Measurements from ENCODE around the gene PIEZO2.

Gene PIEZO2

DNA sequence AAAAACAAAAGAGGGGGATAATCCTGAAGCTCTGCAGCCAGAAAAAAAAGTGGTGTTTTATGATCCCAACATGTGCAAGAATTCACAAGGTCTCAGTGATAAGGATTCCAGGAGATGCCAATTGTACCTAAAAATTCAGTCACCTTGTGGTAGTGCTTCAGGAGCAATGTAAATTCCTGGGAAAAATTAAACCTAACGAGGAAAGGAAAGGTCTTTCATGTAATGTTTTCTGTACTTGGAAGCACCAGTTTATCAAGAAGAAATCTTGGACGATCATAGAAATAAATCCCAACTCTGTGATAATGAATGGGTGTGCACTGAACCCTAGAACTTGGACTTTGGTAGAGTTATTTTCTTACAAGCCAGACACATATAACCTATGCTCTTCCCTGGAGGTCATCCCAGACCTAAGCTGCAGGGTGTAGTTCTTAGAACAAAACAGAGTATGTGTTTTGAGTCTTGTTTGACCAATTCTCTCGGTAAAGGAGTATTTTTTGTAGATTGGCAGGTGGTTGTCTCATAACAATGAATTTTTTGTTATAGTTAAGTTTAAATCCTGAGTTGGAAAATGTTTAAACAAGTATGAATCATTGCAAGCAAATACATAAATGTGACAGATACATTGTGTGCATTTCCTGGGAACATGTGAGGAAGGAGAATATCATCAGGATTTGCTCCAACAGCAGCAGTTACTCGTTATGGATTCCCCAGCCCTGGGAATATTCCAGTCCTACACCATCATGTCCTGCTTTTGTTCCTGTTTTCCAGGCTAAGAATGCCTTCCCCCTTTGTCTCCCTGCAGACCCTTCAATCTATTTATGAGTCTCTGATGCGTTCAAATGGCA is 399.0 kb downstream of the PIEZO2 start:
- TF ChIP-seq, protein P1, sequence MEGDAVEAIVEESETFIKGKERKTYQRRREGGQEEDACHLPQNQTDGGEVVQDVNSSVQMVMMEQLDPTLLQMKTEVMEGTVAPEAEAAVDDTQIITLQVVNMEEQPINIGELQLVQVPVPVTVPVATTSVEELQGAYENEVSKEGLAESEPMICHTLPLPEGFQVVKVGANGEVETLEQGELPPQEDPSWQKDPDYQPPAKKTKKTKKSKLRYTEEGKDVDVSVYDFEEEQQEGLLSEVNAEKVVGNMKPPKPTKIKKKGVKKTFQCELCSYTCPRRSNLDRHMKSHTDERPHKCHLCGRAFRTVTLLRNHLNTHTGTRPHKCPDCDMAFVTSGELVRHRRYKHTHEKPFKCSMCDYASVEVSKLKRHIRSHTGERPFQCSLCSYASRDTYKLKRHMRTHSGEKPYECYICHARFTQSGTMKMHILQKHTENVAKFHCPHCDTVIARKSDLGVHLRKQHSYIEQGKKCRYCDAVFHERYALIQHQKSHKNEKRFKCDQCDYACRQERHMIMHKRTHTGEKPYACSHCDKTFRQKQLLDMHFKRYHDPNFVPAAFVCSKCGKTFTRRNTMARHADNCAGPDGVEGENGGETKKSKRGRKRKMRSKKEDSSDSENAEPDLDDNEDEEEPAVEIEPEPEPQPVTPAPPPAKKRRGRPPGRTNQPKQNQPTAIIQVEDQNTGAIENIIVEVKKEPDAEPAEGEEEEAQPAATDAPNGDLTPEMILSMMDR (IDR thresholded peaks at IDR 0.05; ENCODE audit: insufficient read depth, low read depth, low read length, missing control alignments) = no peak
- no peak for DNase-seq (ENCODE audit: low read depth)
- H3K4me3 ChIP-seq (ENCODE audit: low read length) = no peak overlapping the region

DNA sequence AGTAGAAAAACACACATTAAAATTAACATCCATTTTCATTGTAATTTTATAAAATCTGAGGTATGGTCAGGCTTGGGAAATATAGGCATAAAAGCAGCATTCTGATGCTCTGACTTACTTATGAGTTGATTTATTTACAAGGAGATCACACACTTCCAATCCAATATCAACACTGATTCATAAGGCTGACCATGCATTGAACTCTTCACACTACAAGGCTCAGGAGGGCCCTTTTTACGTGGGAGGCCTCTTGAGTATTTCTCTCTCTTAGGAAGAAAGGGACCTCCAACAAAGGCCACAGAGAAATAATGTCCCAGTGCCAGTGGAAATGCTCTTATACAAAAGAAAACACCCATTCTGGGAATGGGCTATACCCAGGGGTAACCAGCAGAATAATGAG is 400.7 kb downstream of the PIEZO2 start:
- TF ChIP-seq, protein P1 (IDR thresholded peaks at IDR 0.05; ENCODE audit: insufficient read depth, low read depth, low read length, missing control alignments) = no peak
- no peak for DNase-seq (ENCODE audit: low read depth)
- H3K4me3 ChIP-seq (ENCODE audit: low read length) = no peak overlapping the region

DNA sequence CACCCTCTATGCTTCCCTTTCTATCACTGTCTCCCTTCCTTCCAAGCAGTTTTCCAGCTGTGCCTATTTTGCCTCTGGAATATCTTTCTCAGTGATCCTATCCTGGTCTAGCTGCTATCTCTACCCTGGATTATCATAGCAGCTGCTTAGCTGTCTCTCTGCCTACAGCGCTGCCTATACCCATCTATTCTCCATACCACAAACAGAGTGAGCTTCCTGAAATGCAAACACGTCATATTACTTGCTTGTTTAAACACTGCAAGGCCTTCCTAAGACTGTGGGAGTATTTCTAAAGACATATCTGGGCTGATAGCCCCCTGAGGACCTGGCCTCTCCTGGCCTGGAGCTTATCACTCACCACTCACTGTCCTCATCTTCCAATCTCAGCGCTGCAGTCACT is 403.4 kb downstream of the PIEZO2 start:
- no peak for DNase-seq (ENCODE audit: low read depth)
- no peak overlapping the region for H3K4me3 ChIP-seq (ENCODE audit: low read length)
- TF ChIP-seq, protein P1 (IDR thresholded peaks at IDR 0.05; ENCODE audit: insufficient read depth, low read depth, low read length, missing control alignments) = no peak

DNA sequence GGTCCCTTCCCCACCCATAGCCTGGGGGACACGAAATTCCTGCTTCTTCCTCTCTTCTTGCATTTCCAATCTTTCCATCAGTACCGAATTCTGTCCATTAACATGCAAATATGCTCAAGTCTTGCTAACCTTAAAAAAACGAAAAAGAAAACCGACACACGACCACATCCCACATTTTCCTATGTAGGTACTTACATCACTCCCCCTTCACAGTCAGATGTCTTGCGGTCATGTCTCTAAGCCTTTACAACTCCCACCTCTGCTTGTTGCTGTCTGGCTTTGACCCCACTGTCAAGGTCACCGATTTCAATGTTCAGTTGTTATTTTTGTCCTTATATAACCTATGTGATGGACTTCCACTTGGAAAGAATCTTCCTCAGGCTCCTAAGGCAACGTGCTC is 404.1 kb downstream of the PIEZO2 start:
- TF ChIP-seq, protein P1 (IDR thresholded peaks at IDR 0.05; ENCODE audit: insufficient read depth, low read depth, low read length, missing control alignments) = no peak
- DNase-seq (ENCODE audit: low read depth) = no peak
- H3K4me3 ChIP-seq (ENCODE audit: low read length) = no peak overlapping the region

DNA sequence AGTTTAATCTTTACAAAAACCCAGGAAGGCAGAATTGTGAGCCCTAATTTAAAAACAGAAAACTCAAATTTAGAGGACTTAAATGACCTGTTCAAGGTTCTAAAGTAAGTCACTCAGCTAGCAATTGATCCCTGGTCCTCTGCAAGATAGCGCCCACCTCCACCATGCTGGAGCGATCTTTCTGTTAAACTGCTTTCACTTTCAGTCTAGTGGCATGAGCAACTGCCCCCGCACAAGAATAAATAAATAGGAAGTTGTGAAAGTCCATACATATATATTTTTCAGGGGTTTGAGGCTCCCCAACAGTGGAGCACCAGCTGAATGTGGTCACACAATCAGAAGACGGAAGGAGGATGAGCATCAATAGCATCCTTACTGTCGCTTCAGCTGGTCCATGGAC is 405.6 kb downstream of the PIEZO2 start:
- H3K4me3 ChIP-seq (ENCODE audit: low read length) = no peak overlapping the region
- DNase-seq (ENCODE audit: low read depth) = no peak
- TF ChIP-seq, protein P1 (IDR thresholded peaks at IDR 0.05; ENCODE audit: insufficient read depth, low read depth, low read length, missing control alignments) = no peak

DNA sequence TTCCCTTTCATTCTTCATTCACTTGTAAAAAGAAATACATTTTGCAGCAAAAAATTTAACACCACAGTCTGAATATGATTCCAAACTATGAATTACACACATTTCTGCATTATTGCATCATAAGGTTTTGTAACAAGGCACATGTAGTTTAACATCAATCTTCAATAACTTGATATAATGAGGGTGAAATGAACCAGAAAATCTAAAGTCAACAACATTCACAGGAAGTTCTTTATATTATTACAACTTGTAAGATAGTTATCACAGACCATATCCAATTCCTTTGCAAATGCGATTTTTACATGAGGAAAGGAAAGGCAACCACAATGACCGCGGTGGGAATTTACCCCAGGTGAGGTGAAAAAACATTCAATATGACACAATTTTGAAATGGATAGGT is 410.2 kb downstream of the PIEZO2 start:
- TF ChIP-seq, protein P1 (IDR thresholded peaks at IDR 0.05; ENCODE audit: insufficient read depth, low read depth, low read length, missing control alignments) = no peak
- DNase-seq (ENCODE audit: low read depth) = no peak
- H3K4me3 ChIP-seq (ENCODE audit: low read length) = no peak overlapping the region

DNA sequence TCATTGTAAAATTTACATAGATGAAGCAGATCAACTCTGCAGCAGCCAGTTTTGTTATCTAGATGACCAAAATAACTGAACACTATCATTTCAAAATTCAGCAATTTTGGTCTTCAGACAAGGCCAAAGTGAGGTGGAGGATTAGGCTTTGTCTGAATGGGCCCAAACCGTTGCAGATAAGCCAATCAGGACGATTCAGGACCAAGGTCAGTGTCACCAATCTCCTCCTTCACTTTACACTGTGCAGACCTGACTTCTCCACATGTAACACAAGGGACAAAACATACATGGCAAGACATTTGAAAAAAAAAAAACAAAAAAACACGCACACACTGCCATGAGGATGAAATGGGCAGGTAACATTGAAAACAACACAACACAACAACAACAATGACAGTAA is 412.4 kb downstream of the PIEZO2 start:
- DNase-seq (ENCODE audit: low read depth) = no peak
- no peak overlapping the region for H3K4me3 ChIP-seq (ENCODE audit: low read length)
- TF ChIP-seq, protein P1 (IDR thresholded peaks at IDR 0.05; ENCODE audit: insufficient read depth, low read depth, low read length, missing control alignments) = no peak
